Right lobe of liver (tissue), 4 donors: ENCODE results near the gene ARF3.

ENCODE experiments used
- CTCF ChIP-seq, 4 donors: fragments of 200-600 bp in 3 of 4; fragments of 450-650 bp in 1 of 4; IDR thresholded peaks; one replicate each; pipeline versions ENCODE4 v1.5.1 to v1.8.0; 2016 to 2022; ENCODE audit warnings: antibody characterized with exemption in 4 of 4, mild to moderate bottlenecking in 2 of 4
- POLR2A ChIP-seq: fragments of 450-650 bp; IDR thresholded peaks from one replicate; pipeline ENCODE4 v1.6.1; 2017; ENCODE audit warnings: antibody characterized with exemption, mild to moderate bottlenecking
- donor health status: DM: no; HTN: no; CAD: no.
- donor health status: DM: no; HTN: no; CAD: no.
- donor health status: DM: no; HTN: yes; CAD: no.

GRCh38 chr12:48969833-48970701 lies 12.8 kb upstream of the ARF3 start:
- TF ChIP-seq CTCF (IDR thresholded peaks at IDR 0.05) (no peak), POLR2A (no peak)
